Fibroblast of gingiva (primary cell): ENCODE results near the gene KBTBD7.
"Not testable (repeated sequence)": the region's sequence is repeated elsewhere in the genome, so short reads cannot be mapped to it uniquely, and the experiment has no call there.

Experiments used
- DNase-seq: peaks from one replicate; pipeline ENCODE4 v3.0.0-alpha.2; 2011; ENCODE audit warnings: low read depth

Gene KBTBD7

DNA sequence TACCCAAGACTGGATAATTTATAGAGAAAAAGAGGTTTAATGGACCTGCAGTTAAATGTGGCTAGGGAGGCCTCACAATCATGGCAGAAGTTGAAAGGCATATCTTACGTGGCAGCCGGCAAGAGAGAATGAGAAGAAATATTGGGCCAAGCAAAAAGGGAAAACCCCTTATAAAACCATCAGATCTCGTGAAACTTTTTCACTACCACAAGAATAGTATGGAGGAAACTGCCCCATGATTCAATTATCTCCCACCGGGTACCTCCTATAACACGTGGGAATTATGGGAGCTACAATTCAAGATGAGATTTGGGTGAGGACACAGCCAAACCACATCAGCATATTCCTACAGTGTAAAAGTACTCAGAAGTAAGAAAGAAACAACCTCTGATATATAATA is 4.7 kb upstream of the KBTBD7 start:
- no peak for DNase-seq

DNA sequence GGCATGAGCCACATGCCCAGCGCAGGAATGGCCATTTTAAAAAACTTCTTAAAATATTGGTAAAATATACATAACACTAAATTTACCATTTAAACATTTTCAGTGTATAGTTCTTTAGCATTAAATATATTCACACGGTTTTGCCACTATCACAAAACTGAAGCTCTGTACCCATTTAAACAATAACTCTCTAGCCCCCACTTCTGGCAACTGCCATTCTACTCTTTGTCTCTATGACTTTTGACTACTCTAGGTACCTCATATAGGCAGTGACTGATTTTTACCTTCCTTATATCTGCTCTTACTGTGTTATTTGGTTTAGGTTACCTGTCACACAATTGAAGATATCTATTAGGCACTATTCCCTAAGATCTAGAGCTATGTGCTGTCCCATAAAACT is 2.3 kb upstream of the KBTBD7 start:
- no peak for DNase-seq

DNA sequence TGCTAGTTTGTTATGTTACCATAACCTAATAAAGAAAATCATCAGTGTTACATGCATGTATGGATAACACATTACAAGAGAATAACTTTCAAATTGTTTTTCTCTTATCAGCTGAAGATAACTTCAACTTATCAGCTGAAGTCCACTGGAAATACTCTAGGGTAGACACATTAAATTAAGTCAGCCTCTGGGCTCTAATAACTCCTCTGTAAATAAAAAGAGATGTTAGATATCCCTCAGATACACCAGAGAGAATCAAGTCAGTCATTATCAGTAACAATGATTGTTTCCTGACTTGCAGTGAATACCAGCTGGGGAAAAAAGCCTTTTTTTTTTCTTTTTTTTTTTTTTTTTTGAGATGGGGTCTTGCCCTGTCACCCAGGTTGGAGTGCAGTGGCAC is 1.6 kb upstream of the KBTBD7 start:
- DNase-seq = no peak

GRCh38 chr13:41193469-41193868 is 900 bp downstream of the KBTBD7 start:
- DNase-seq = no peak

DNA sequence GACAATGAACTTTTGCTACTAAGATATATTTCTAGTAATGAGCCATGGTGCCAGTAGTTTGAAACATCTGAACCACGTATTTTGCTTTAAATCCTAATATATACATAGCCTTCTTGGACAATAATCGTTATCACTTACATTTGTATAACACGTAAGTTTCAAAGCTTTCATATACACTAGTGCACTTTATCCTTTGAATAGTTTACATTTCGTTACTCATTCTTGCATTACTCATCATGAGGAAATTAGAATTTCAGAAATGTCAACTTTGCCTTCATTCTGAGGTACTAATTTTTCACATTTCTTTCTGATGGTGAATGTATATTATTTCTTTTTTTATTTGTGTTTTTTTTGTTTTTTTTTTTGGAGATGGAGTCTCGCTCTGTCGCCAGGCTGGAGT is 5.8 kb downstream of the KBTBD7 start:
- DNase-seq = peak; percentile 60

DNA sequence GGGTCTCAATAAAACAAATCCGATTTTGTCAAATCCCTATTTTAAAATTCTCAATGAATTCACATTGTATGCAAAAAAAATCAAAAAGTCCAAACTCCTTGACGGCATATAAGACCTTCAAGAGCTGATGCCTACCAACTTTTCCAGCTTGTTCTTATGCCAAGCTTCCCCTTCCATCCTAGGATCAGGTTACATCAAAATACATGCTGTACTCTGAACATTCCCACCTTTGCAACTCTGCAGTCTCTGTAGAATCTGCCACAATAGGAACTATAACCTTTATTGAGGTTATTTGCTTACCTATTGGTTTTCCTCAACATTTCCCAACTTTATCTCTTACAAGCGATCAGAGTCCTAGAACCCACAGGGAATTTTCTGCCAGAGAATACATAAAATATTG is 7.9 kb downstream of the KBTBD7 start:
- DNase-seq = no peak

- DNase-seq = no peak
Measured at GRCh38 chr13:41182231-41182630, 12.1 kb downstream of the KBTBD7 start.

DNA sequence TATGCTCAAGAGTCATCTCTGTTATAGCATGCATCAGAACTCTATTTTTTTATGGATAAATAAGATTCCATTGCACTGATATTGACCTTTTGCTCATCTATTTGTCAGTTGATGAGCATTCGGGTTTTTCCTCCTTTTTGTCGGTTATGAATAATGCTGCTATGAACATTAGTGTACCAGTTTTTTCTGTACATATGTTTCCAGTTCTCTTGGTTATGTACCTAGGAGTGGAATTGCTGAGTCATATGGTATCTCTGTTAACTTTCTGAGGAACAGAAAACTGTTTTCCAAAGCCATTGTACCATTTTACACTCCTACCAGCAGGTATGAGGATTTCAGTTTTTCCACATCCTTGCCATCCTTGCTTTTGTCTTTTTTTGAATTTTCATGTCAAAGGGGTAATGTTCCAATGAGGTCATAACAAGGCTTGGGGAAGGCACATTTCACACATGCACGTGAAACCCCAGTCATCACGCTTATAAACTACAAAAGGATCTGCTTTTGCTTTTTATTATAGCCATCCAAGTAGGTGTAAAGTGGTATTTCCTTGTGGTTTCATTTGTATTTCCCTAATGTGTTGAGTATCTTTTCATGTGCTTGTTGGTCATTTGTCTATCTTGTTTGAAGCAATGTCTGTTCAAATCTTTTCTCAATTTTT is 14.6 kb downstream of the KBTBD7 start:
- DNase-seq = peak; percentile 66

DNA sequence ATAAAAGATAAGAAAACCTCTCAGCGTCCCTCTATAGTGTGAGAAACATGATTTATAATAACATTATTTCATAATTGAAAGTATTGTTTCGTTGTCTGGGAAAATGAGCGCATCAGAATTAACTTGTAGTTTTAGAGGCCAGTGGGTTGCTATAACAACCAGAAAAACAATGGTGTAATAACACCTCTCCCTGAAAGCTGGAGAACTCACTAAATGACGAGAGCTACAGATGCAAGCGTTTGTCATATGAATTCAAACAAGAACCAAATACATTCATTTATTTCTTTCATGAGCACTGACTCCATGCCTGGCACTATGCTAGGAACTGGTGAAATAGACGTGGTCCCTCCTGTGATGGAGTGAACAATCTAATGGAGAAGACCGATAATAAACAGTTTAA is 16.3 kb downstream of the KBTBD7 start:
- peak; percentile 48 for DNase-seq

- peak; percentile 68 for DNase-seq
Measured at GRCh38 chr13:41177616-41178015, 16.8 kb downstream of the KBTBD7 start.

GRCh38 chr13:41175576-41175975 is 18.8 kb downstream of the KBTBD7 start:
- not testable (repeated sequence) for DNase-seq

DNA sequence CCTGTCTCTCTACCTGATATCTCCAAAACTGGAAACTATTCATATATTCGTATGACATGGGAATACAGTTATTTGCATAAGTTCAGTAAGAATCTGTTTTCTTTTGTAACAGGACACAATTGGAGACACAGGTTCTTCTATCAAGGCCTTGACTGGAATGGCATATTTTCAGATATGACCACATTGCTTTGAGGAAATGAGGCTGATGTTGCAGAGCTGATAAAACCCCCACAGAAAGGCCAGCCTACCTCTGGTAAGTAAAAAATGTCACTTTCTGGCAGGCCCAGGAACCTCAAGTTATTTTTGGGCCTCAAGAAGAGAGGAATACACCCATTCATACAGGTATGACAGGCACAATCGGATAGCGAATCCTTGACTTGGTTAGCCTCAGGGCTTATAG is 32.2 kb downstream of the KBTBD7 start:
- no peak for DNase-seq

GRCh38 chr13:41159174-41159573 is 35.2 kb downstream of the KBTBD7 start:
- DNase-seq = no peak

DNA sequence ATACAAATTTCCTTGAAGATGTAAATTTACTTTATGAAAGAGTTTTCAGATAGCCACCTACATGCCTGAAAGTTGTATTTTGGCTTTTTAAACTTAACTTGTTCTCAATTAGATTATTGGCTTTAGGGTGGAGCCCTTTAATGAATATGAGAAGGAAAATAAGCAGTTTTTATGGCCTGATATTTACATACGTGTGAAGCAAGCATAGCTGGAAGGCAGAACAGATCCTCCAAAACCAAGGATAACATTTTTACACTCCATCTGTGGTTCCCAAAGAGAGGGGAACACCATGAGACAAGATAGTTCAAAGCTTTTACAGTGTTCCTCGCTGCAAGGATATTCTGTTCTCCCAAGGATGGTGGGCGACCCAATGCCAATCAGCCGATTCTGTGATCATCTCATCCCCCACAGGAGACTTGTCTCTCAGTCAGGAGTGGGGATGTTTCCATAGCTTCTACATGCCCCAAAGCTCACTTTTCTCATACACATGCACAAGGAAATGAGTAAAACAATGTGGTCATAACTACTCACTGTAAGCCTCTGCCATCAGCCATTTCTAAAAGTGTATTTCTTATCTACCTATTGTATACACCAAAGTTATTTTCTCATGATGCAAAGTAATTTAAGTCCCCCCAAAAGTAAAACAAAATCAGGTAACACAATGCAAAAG is 37.2 kb downstream of the KBTBD7 start:
- no peak for DNase-seq

DNA sequence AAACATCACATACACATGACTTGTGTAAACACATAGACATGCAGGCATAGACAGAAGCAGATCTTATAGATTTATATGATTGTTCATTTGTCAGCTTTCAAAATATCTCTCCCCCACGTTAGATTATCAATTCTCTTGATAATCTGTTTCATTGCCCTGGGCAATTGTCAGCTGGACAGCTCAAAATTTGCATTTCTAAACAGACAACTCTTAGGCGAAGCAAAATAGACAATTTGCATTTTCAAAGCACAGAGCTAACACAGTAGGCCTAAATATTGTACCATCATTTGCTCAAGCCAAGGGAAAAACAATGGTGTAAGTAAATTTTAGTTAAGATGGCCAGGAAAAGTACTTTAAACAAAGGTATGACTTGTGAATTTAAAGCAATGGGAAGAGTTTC is 37.7 kb downstream of the KBTBD7 start:
- DNase-seq = no peak

DNA sequence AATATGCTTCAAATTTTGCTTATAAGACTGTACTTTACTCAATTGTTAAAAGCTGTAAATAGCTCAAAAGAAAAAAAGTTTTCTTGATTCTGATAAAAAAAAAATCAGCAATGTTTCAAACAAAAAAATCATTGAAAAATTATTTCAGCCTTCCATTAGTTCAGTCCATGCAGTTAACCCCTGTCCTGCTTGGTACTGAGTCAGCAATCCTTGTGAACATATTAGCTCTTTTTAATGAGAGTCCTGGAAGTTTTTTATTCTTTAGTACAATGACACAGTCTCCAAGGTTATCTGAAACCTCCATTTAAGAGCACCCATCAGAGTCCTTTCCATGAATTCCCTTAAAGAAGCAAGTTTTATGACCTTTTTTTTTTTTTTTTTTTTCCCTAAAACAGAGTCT is 40.3 kb downstream of the KBTBD7 start:
- DNase-seq = no peak

GRCh38 chr13:41152005-41152404 is 42.4 kb downstream of the KBTBD7 start:
- no peak for DNase-seq

- DNase-seq = no peak
Measured at GRCh38 chr13:41150058-41150457, 44.3 kb downstream of the KBTBD7 start.

DNA sequence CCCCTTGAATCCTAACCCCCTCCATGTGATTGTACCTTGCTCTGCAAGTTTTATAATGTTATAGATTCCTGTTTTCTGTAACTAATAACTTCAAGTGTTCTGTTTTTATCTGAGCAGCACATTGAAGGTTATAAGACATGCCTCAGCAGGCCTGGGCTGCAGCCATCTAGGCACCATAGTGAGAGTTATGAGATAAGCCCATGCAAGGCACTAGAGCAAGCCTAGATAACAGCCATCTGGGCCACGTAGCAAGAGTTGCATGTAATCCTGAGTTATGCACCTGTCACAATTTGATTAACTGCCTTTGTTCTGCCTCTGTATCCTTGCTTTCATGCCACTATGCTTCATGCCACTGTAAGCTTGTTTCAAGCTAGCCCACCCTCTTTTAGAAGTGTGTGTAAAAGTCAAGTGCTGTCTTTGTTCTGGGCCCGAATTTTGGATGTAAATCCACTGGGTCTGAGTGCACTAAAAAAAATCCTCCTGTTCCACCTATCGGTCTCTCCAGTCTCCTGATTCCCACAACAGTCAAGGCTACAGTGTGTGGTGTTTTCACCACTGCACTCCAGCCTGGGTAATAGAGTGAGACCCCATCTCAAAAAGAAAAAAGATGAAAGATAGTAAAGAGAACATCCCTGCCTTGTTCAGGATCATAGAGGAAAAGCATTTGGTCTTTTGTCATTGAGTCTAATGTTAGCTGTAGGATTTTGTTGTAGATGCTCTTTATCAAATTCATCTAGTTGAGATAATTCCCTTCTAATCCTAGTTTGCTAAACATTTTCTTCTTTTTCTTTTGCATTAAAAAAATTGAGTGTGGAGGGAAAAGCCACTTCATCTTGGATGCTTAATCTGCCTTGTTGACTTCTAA is 45.7 kb downstream of the KBTBD7 start:
- no peak for DNase-seq

GRCh38 chr13:41145136-41145908 is 49.0 kb downstream of the KBTBD7 start:
- DNase-seq = peak; percentile 60

- peak; percentile 19 for DNase-seq
Measured at GRCh38 chr13:41144576-41144975, 49.8 kb downstream of the KBTBD7 start.
